SK-N-SH (cell line): ENCODE measurements around the gene ORC5.
A peak's percentile ranks its signal among the peaks of the same experiment; 100 is the strongest.

Source experiments
- CTCF ChIP-seq: fragments of 200-600 bp; sonication (generic); IDR thresholded peaks from 2 replicates; pipeline ENCODE4 v1.6.1; 2017; ENCODE audit warnings: antibody characterized with exemption, mild to moderate bottlenecking, moderate library complexity
- MAX ChIP-seq: IDR thresholded peaks from 2 replicates; pipeline ENCODE4 v1.4.0; 2012; ENCODE audit warnings: low read depth
- MXI1 ChIP-seq: IDR thresholded peaks from 2 replicates; pipeline ENCODE4 v1.6.1; 2012; ENCODE audit warnings: mild to moderate bottlenecking, low read depth, low read length, improper control_type of control experiment
- POLR2AphosphoS5 ChIP-seq: IDR thresholded peaks from 2 replicates; pipeline ENCODE4 v1.6.1; 2012; ENCODE audit warnings: low read depth, low read length
- TAF1 ChIP-seq: IDR thresholded peaks from 2 replicates; pipeline ENCODE4 v1.6.1; 2012; ENCODE audit warnings: low read depth, mild to moderate bottlenecking, low read length, moderate library complexity, borderline replicate concordance

DNA sequence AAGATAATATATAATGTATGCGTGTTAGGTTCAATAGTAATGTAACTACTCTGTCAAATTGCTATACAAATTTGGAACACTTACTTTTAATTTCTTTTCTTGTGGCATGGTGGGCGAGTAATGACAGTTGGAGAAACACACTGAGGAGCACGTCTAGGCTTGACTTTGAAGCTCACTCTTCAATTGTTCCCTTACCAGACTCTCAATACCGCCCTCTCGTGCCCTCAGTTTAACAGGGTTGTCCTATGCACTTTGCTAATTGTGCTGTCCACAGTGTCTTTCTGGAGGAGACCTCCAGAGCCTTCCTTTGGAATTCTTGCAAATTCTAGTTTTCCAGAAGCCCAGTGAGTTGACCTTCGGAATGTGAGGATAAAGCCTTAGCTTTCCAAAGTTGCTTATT lies 111.1 kb downstream of the ORC5 start:
- no peak for TF ChIP-seq TAF1
- TF ChIP-seq POLR2AphosphoS5, result no peak
- TF ChIP-seq CTCF, result peak; percentile 35
- no peak for TF ChIP-seq MXI1
- TF ChIP-seq MAX, result no peak
